ENCODE results near the gene SHOC2.

GRCh38 chr10:110969183-110969582 is 49.8 kb downstream of the SHOC2 start:
- TF ChIP-seq CTCF (conservative IDR thresholded peaks at IDR 0.05; ENCODE audit: low read depth, low read length) (no peak), FOS (IDR thresholded peaks at IDR 0.05; ENCODE audit: low read depth, low read length) (no peak), USF2 (IDR thresholded peaks at IDR 0.05; ENCODE audit: low read depth, low read length) (no peak), POLR2A (IDR thresholded peaks at IDR 0.05; ENCODE audit: low read depth, low read length) (no peak), RFX5 (IDR thresholded peaks at IDR 0.05; ENCODE audit: low read depth, low read length) (no peak), MXI1 (IDR thresholded peaks at IDR 0.05; ENCODE audit: borderline replicate concordance, low read depth, low read length) (no peak), SMC3 (IDR thresholded peaks at IDR 0.05; ENCODE audit: low read depth, low read length) (no peak), RAD21 (IDR thresholded peaks at IDR 0.05; ENCODE audit: low read length) (no peak), MAZ (IDR thresholded peaks at IDR 0.05; ENCODE audit: borderline replicate concordance, low read depth, low read length) (no peak), BHLHE40 (IDR thresholded peaks at IDR 0.05; ENCODE audit: low read depth, low read length) (no peak), RCOR1 (IDR thresholded peaks at IDR 0.05; ENCODE audit: insufficient replicate concordance, low read length) (no peak), NFE2L2 (IDR thresholded peaks at IDR 0.05; ENCODE audit: low read depth, low read length) (no peak), CHD1 (IDR thresholded peaks at IDR 0.05; ENCODE audit: low read depth, low read length) (no peak)
- TF ChIP-seq, protein P1, sequence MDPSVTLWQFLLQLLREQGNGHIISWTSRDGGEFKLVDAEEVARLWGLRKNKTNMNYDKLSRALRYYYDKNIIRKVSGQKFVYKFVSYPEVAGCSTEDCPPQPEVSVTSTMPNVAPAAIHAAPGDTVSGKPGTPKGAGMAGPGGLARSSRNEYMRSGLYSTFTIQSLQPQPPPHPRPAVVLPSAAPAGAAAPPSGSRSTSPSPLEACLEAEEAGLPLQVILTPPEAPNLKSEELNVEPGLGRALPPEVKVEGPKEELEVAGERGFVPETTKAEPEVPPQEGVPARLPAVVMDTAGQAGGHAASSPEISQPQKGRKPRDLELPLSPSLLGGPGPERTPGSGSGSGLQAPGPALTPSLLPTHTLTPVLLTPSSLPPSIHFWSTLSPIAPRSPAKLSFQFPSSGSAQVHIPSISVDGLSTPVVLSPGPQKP (IDR thresholded peaks at IDR 0.05; ENCODE audit: borderline replicate concordance, low read depth, low read length) = no peak

Measured in IMR-90 (cell line).